IPS-15b (cell line): Measurements from ENCODE around the gene FYN.
"Not testable (repeated sequence)": the region's sequence is repeated elsewhere in the genome, so short reads cannot be mapped to it uniquely, and the experiment has no call there.

Experiments used
- H3K27me3 ChIP-seq: one replicate; pipeline ENCODE4 v1.6.1; 2013; ENCODE audit warnings: low read length; ENCODE audit not compliant: control insufficient read depth, insufficient read depth
- H3K36me3 ChIP-seq: one replicate; pipeline ENCODE4 v1.6.1; 2013; ENCODE audit warnings: low read length; ENCODE audit not compliant: control insufficient read depth, insufficient read depth
- H3K4me1 ChIP-seq: one replicate; pipeline ENCODE4 v1.6.1; 2013; ENCODE audit warnings: mild to moderate bottlenecking, low read length; ENCODE audit not compliant: control insufficient read depth, insufficient read depth
- H3K4me3 ChIP-seq: one replicate; pipeline ENCODE4 v1.5.1; 2013; ENCODE audit warnings: low read depth, low read length
- H3K9ac ChIP-seq: one replicate; pipeline ENCODE4 v1.6.1; 2013; ENCODE audit warnings: low read depth, mild to moderate bottlenecking, low read length
- H3K9me3 ChIP-seq: one replicate; pipeline ENCODE4 v1.6.1; 2013; ENCODE audit warnings: mild to moderate bottlenecking, low read length; ENCODE audit not compliant: control insufficient read depth, insufficient read depth

FYN gene

DNA sequence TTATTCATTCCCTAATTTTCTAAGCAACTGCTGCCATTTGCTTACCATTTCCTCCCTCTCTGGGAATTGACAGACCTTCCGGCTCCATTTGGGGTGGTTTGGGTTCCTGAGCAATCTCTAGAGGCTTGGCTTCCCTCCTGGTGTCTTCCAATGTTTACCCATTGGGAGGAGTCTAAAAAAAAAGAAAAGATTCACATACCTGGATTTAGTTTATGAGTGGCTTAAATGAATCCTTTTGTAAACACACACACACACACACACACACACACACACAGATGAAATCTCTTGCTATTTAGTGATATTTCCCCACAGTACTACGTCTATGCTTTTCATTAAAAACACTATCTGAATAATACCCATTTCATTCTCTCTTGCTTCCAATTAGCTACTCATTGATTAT, 219.3 kb downstream of the FYN start:
- Histone ChIP-seq H3K9me3 (no peaks in the 10 kb centered on the region), H3K27me3 (no peaks in the 10 kb centered on the region), H3K4me1 (peaks cover 17% of the 10 kb centered on the region), H3K9ac (no peak overlapping the region), H3K4me3 (no peak overlapping the region), H3K36me3 (no peaks in the 10 kb centered on the region)

DNA sequence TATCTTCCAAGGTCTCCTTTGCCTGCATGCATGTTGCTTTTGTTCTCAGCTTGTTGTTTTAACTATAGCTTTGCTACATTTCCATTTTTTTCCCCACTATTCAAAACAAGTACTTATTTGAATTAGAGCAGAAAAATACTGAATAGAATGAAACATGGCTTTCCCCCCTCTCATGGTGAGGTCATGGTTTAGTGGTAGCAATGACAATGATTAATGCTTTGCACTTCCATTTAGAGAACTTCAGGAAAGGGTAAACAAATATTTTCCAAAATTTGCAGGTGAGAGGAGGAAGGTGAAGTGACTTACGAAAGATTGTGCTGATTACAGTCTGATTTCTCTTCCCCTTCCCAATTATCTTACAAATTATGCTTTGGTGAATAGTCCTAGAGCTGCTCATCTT, 219.8 kb downstream of the FYN start:
- Histone ChIP-seq H3K27me3 (no peaks in the 10 kb centered on the region), H3K4me3 (no peak overlapping the region), H3K36me3 (no peaks in the 10 kb centered on the region), H3K9ac (no peak overlapping the region), H3K9me3 (no peaks in the 10 kb centered on the region), H3K4me1 (peaks cover 17% of the 10 kb centered on the region)

DNA sequence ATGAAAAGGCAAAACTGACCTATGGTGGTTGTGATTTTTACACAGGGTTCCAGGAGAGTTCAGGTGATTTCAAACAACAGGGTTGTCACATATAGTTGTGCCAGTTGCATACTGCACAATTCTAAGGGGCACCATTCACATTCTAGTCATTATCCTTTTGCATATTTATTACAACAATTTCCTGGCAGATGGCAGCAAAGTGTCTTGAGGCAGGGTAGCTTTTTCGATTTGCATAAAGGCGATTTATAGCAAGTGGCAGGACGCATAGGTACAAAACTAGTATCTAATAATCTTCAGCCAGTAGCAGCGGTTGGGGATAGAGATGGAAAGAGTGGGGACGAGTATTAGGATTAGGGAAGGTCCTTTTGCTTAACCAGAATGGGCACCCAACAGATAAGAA, 221.1 kb downstream of the FYN start:
- no peaks in the 10 kb centered on the region for H3K9me3 ChIP-seq
- H3K4me3 ChIP-seq: no peak overlapping the region
- no peaks in the 10 kb centered on the region for H3K27me3 ChIP-seq
- H3K36me3 ChIP-seq: no peaks in the 10 kb centered on the region
- no peak overlapping the region for H3K9ac ChIP-seq
- peaks cover 17% of the 10 kb centered on the region for H3K4me1 ChIP-seq

DNA sequence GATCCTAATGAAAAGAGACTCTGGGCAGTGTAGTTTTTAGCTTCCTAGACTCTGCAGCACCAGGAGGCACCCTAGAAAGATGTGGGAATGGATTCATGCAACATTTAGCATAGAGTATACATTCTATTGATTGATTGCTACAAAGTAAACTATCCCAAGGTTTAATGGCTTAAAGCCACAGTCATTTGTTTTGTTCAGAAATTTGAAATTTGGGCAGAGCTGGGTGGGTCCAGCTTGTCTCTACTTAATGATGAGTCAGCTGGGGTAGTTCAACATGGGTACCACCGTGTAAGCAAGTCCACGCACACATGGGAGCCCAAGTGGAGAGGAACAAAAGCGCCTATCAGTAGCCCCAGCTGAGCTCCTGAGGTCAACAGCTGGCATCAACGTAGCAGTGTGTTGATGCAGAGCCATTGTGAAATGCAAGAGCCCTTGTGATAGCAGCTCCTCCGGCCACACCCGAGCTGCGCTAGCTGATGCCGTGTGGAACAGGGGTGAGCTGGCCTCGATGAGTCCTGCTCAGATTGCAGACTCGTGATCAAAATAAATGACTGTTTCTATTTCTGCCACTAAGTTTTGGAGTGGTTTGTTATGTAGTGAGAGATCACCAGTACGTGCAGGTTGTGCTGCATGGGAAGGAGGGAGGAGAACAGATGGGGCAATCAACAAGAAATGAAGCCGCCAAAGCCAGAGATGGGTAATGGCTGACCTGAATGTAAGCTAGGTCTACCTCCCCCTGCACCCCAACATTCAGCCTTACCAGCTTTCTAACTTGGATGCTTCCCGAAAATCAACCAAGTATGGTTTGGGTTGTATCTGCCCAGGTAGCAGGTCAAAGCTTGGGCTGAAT, 221.8 kb downstream of the FYN start:
- Histone ChIP-seq H3K9ac (no peak overlapping the region), H3K4me3 (no peak overlapping the region), H3K4me1 (peaks cover 17% of the 10 kb centered on the region), H3K27me3 (no peaks in the 10 kb centered on the region), H3K9me3 (no peaks in the 10 kb centered on the region), H3K36me3 (no peaks in the 10 kb centered on the region)

DNA sequence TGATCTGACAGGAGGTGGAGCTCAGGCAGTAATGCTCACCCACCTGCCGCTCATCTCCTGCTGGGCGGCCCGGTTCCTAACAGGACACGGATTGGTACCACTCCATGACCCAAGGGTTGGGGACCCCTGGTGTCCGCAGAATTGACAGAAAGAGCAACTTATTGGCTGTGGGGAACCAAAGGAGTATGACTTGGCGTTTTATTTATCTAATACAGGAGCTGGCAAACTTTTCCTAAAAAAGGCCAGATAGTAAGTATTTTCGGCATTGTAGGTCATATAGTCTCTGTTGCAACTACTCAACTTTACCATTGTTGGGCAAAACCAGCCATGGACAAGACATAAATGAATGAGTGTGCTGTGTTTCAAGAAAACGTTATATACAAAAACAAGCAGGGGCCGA, 223.2 kb downstream of the FYN start:
- no peak overlapping the region for H3K9ac ChIP-seq
- H3K9me3 ChIP-seq: no peaks in the 10 kb centered on the region
- no peaks in the 10 kb centered on the region for H3K36me3 ChIP-seq
- peaks cover 17% of the 10 kb centered on the region for H3K4me1 ChIP-seq
- no peak overlapping the region for H3K4me3 ChIP-seq
- H3K27me3 ChIP-seq: no peaks in the 10 kb centered on the region

DNA sequence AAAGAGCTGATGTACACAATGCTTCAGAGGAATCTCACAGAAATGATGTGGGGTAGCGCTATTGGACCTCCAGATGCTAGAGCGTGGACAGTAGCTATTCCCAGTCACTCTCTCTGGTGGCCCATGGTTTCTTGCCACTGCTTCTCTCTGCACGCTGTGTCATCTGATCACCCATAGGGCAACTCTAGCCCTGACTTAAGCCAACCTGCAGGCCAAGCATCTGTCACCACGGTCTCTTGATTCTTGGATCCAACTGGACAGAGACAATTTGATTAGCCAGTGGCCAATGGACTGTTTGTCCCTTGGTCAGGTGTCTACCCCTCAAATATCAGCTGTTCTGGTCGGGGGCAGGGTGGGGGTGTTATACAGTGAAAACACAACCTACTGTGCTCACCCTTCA, 225.2 kb downstream of the FYN start:
- Histone ChIP-seq H3K27me3 (no peaks in the 10 kb centered on the region), H3K4me3 (no peak overlapping the region), H3K9ac (no peak overlapping the region), H3K36me3 (no peaks in the 10 kb centered on the region), H3K9me3 (no peaks in the 10 kb centered on the region), H3K4me1 (peaks cover 2% of the 10 kb centered on the region)

DNA sequence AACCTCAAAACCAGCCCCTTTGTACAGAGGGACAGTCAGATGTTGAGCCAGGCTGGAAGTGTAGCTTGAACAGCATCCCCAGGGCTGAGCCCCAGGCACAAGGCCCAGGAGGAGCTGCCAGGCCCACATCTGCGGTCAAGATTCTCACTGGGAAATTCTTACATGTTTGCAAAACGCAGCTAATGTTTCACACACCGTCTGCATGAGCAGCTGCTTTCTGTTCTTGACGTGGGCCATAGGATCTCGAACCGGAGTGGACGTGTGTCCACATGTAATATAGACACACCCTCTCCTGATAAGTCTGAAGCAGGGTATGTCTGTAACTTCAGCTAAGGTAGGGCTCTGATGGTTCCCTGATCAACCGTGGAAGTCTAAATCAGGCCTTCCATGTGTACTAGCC, 226.3 kb downstream of the FYN start:
- no peaks in the 10 kb centered on the region for H3K4me1 ChIP-seq
- no peaks in the 10 kb centered on the region for H3K27me3 ChIP-seq
- no peak overlapping the region for H3K9ac ChIP-seq
- H3K36me3 ChIP-seq: no peaks in the 10 kb centered on the region
- H3K9me3 ChIP-seq: no peaks in the 10 kb centered on the region
- no peak overlapping the region for H3K4me3 ChIP-seq

DNA sequence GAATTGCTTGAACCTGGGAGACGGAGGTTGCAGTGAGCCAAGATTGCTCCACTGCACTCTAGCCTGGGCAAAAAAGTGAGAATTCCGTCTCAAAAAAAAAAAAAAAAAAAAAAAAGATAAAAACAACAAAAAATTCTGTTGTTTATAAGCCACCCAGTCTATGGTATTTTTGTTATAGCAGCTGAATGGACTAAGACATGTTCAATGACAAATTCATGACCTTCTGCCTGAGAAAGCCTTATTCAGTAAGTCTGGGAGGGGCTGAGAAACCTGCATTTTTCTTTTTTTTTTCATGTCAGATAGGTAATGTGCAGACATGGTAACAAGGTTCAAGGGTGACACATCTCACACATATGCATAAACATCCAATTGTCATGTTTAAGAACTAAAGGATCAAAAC, 227.2 kb downstream of the FYN start:
- no peaks in the 10 kb centered on the region for H3K9me3 ChIP-seq
- no peak overlapping the region for H3K4me3 ChIP-seq

DNA sequence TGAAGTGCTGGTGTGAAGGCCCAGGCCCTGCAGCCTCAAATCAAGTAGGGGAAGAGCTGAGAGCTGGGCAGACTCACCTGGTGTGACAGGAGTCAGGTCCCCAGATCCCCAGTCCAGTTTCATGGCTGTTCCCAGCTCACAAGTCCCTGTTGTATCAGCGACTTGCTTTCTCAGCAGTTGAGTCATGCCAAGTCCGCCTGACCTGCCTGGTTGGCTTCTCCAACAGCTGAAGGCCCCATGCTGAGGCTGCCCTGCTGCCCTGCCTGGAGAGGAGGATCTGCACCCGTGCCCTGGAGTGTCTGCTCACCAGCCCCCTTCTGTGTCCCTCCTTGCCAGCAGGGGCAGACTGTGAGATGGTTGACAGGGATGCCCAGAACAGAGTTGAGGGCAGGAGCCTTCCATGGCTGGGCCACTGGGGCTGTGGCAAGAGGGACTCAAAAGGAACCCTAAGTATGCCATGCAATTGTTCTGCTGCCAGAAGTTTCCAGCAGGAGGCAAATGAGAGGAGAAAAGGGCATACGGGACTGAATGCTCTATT, 228.3 kb downstream of the FYN start:
- Histone ChIP-seq H3K4me1 (no peaks in the 10 kb centered on the region), H3K4me3 (no peak overlapping the region), H3K9me3 (no peaks in the 10 kb centered on the region), H3K27me3 (no peaks in the 10 kb centered on the region), H3K9ac (no peak overlapping the region), H3K36me3 (no peaks in the 10 kb centered on the region)

More for the DNA sequence above, 227.2 kb downstream of the FYN start:
- no peaks in the 10 kb centered on the region for H3K36me3 ChIP-seq
- no peaks in the 10 kb centered on the region for H3K27me3 ChIP-seq
- H3K4me1 ChIP-seq: no peaks in the 10 kb centered on the region
- H3K9ac ChIP-seq: no peak overlapping the region

DNA sequence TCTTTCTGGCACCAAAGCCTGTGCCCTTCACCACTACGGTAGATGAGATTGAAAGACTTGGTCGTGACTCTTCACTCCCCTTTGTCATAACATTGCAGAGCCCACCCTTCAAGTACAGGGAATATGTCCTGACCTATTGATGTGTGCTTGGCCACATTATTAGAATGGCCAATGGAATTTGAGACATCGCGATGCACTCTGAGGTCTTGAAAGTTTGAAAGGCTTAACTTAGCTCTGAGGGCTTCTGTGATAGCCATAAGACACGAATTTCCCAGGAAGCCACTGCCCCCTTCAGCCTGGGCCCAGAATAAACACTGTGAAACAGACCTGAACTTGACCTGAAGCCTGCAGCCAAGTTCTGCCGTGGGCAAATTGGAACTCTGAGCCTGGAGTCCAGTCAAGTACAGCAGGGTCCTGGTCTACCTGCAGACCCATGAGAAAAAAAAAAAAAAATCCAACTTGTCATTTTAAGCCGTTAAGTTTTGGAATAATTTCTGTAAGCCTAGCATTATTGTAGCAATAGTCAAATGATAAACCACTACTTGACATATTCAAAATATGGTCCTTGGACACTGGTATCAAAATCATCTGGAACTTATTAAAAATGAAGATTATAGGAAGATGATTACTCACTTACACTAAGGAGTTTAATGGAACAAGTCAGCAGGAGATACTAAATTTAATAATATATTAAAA, 230.6 kb downstream of the FYN start:
- H3K9ac ChIP-seq: no peak overlapping the region
- no peak overlapping the region for H3K4me3 ChIP-seq

DNA sequence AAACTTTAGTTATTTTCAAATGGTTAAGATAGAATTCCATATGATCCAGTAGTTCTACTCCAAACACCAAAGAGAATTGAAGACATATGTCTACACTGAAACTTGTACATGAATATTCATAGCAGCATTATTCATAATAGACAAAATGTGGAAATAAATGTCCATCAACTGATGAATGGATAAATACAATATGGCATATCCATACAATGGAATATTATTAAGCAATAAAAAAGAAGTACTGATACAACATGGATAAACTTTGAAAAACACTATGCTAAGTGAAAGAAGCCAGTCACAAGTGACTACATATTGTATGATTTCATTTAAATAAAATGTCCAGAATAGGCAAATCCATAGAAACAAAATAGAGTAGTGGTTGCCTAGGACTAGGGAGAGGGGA, 234.0 kb downstream of the FYN start:
- H3K4me3 ChIP-seq: no peak overlapping the region
- H3K9ac ChIP-seq: no peak overlapping the region
- no peaks in the 10 kb centered on the region for H3K27me3 ChIP-seq
- H3K9me3 ChIP-seq: no peaks in the 10 kb centered on the region
- no peaks in the 10 kb centered on the region for H3K36me3 ChIP-seq
- H3K4me1 ChIP-seq: no peaks in the 10 kb centered on the region

More for the DNA sequence above, 230.6 kb downstream of the FYN start:
- Histone ChIP-seq H3K4me1 (no peaks in the 10 kb centered on the region), H3K9me3 (no peaks in the 10 kb centered on the region), H3K36me3 (no peaks in the 10 kb centered on the region), H3K27me3 (no peaks in the 10 kb centered on the region)

DNA sequence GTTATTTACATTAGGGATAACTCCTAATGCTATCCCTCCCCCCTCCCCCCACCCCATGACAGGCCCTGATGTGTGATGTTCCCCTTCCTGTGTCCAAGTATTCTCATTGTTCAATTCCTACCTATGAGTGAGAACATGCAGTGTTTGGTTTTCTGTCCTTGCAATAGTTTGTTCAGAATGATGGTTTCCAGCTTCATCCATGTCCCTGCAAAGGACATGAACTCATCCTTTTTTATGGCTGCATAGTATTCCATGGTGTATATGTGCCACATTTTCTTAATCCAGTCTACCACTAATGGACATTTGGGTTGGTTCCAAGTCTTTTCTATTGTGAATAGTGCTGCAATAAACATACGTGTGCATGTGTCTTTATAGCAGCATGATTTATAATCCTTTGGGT, 238.3 kb downstream of the FYN start:
- H3K27me3 ChIP-seq, H3K9ac ChIP-seq, H3K9me3 ChIP-seq, H3K4me3 ChIP-seq, H3K4me1 ChIP-seq, H3K36me3 ChIP-seq: not testable (repeated sequence)
